Measurements from ENCODE around the gene STH.

The STH gene

GRCh38 chr17:46000757-46001156 is 1.7 kb downstream of the STH start:
- no peak overlapping the region; the same call in 1 of the 2 replicates for H3K27ac ChIP-seq
- TF ChIP-seq CTCF (conservative IDR thresholded peaks at IDR 0.05): no peak

DNA sequence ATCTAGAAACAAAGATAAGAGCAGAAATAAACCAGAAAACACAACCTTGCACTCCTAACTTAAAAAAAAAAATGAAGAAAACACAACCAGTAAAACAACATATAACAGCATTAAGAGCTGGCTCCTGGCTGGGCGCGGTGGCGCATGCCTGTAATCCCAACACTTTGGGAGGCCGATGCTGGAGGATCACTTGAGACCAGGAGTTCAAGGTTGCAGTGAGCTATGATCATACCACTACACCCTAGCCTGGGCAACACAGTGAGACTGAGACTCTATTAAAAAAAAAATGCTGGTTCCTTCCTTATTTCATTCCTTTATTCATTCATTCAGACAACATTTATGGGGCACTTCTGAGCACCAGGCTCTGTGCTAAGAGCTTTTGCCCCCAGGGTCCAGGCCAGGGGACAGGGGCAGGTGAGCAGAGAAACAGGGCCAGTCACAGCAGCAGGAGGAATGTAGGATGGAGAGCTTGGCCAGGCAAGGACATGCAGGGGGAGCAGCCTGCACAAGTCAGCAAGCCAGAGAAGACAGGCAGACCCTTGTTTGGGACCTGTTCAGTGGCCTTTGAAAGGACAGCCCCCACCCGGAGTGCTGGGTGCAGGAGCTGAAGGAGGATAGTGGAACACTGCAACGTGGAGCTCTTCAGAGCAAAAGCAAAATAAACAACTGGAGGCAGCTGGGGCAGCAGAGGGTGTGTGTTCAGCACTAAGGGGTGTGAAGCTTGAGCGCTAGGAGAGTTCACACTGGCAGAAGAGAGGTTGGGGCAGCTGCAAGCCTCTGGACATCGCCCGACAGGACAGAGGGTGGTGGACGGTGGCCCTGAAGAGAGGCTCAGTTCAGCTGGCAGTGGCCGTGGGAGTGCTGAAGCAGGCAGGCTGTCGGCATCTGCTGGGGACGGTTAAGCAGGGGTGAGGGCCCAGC is 2.6 kb downstream of the STH start:
- no peak for TF ChIP-seq CTCF (conservative IDR thresholded peaks at IDR 0.05)
- peak overlapping the region; percentile 97 for H3K27ac ChIP-seq

DNA sequence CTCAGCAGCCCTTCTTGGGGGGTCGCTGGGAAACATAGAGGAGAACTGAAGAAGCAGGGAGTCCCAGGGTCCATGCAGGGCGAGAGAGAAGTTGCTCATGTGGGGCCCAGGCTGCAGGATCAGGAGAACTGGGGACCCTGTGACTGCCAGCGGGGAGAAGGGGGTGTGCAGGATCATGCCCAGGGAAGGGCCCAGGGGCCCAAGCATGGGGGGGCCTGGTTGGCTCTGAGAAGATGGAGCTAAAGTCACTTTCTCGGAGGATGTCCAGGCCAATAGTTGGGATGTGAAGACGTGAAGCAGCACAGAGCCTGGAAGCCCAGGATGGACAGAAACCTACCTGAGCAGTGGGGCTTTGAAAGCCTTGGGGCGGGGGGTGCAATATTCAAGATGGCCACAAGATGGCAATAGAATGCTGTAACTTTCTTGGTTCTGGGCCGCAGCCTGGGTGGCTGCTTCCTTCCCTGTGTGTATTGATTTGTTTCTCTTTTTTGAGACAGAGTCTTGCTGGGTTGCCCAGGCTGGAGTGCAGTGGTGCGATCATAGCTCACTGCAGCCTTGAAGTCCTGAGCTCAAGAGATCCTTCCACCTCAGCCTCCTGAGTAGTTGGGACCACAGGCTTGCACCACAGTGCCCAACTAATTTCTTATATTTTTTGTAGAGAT is 3.4 kb downstream of the STH start:
- peak; percentile 94 for TF ChIP-seq CTCF (conservative IDR thresholded peaks at IDR 0.05)
- H3K27ac ChIP-seq: peak overlapping the region; percentile 97

DNA sequence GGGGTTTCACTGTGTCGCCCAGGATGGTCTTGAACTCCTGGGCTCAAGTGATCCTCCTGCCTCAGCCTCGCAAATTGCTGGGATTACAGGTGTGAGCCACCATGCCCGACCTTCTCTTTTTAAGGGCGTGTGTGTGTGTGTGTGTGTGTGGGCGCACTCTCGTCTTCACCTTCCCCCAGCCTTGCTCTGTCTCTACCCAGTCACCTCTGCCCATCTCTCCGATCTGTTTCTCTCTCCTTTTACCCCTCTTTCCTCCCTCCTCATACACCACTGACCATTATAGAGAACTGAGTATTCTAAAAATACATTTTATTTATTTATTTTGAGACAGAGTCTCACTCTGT is 3.9 kb downstream of the STH start:
- H3K27ac ChIP-seq: peak overlapping the region; percentile 97
- no peak for TF ChIP-seq CTCF (conservative IDR thresholded peaks at IDR 0.05)

- H3K27ac ChIP-seq: peak overlapping the region; percentile 97
- no peak for TF ChIP-seq CTCF (conservative IDR thresholded peaks at IDR 0.05)
These were observed 5.1 kb downstream of the STH start for GRCh38 chr17:46003907-46004748.

DNA sequence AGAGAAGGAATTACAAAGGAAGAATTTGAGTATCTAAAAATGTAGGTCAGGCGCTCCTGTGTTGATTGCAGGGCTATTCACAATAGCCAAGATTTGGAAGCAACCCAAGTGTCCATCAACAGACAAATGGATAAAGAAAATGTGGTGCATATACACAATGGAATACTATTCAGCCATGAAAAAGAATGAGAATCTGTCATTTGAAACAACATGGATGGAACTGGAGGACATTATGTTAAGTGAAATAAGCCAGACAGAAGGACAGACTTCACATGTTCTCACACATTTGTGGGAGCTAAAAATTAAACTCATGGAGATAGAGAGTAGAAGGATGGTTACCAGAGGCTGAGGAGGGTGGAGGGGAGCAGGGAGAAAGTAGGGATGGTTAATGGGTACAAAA is 7.0 kb downstream of the STH start:
- peak overlapping the region; percentile 97; the same call in 1 of the 2 replicates for H3K27ac ChIP-seq

- TF ChIP-seq CTCF (conservative IDR thresholded peaks at IDR 0.05): no peak
- H3K27ac ChIP-seq: no peak overlapping the region
These were observed 8.5 kb downstream of the STH start for GRCh38 chr17:46007461-46007965.
